ENCODE measurements around the gene NIPBL. TPM values are rescaled to one million over a fixed set of nuclear protein-coding genes. Genes with fewer than 3 reads are reported as not detected.

The NIPBL gene
- total and polyA plus RNA-seq, 2 of the 8 experiments (the other 6 are each of a cell fraction or from before 2014, with no cell fraction given): 21.1 to 53.5 TPM

- TF ChIP-seq TAF7 (optimal IDR thresholded peaks at IDR 0.05; ENCODE audit: borderline replicate concordance, low read depth, low read length) (no peak), SIN3A (conservative IDR thresholded peaks at IDR 0.05 in 1 of 2, IDR thresholded peaks at IDR 0.05 in 1 of 2; ENCODE audit: low read depth in 1 of 2, low read length in 2 of 2) (no peak)
Observed at GRCh38 chr5:36934740-36935356, 58.3 kb downstream of the NIPBL start (continued).

Data from H1 (cell line).